GM18499 (cell line): ENCODE results near the gene FBXO10.
"Not testable (repeated sequence)": the region's sequence is repeated elsewhere in the genome, so short reads cannot be mapped to it uniquely, and the experiment has no call there.

Experiments
- ATAC-seq: cut with Tn5 transposase; IDR thresholded peaks from one replicate; pipeline ENCODE4 v1.9.1; 2021; ENCODE audit warnings: moderate number of reproducible peaks; ENCODE audit not compliant: insufficient read depth, unreplicated experiment

FBXO10 gene

GRCh38 chr9:37486616-37487548 is 89.3 kb downstream of the FBXO10 start:
- ATAC-seq: no peak

GRCh38 chr9:37486256-37486615 is 89.9 kb downstream of the FBXO10 start:
- no peak for ATAC-seq

- peak; percentile 83 for ATAC-seq
Observed at GRCh38 chr9:37485389-37486255, 90.6 kb downstream of the FBXO10 start, which contains the start of gene POLR1E. TSS of gene POLR1E (plus strand) at chr9:37485948. CDS start at chr9:37486048, 100 bp downstream.

GRCh38 chr9:37480759-37481158 is 95.4 kb downstream of the FBXO10 start:
- no peak for ATAC-seq

GRCh38 chr9:37477987-37478619 is 98.1 kb downstream of the FBXO10 start:
- ATAC-seq: not testable (repeated sequence)

GRCh38 chr9:37477443-37477842 is 98.7 kb downstream of the FBXO10 start:
- not testable (repeated sequence) for ATAC-seq

- ATAC-seq: no peak
Observed at GRCh38 chr9:37476930-37477329, 99.2 kb downstream of the FBXO10 start.

- no peak for ATAC-seq
Observed at GRCh38 chr9:37474438-37474837, 101.7 kb downstream of the FBXO10 start.

- not testable (repeated sequence) for ATAC-seq
Observed at GRCh38 chr9:37473982-37474381, 102.2 kb downstream of the FBXO10 start.

GRCh38 chr9:37471942-37472684 is 104.1 kb downstream of the FBXO10 start:
- no peak for ATAC-seq

GRCh38 chr9:37468620-37469019 is 107.6 kb downstream of the FBXO10 start:
- no peak for ATAC-seq

GRCh38 chr9:37467530-37467929 is 108.7 kb downstream of the FBXO10 start:
- not testable (repeated sequence) for ATAC-seq

- ATAC-seq: peak; percentile 2
Observed at GRCh38 chr9:37466037-37466709, 110.0 kb downstream of the FBXO10 start.

- ATAC-seq: peak; percentile 76
Observed at GRCh38 chr9:37465249-37466036, 110.7 kb downstream of the FBXO10 start, which contains the start of gene ZBTB5. TSS of gene ZBTB5 (minus strand) at chr9:37465450. CDS start at chr9:37442551, 22,899 bp downstream.

- peak; percentile 21 for ATAC-seq
Observed at GRCh38 chr9:37464426-37465248, 111.5 kb downstream of the FBXO10 start.

GRCh38 chr9:37464006-37464405 is 112.2 kb downstream of the FBXO10 start:
- no peak for ATAC-seq
